T-helper 2 cell treated with Interferon-gamma antibody and Interleukin-4, amounts not matched to agents 5 μg/mL and 100 μg/mL, for 36 hours (primary cell): ENCODE results near the gene POMC.
"Not testable (repeated sequence)": the region's sequence is repeated elsewhere in the genome, so short reads cannot be mapped to it uniquely, and the experiment has no call there.

Experiments used
- DNase-seq: peaks from one replicate; pipeline ENCODE4 v3.0.0; 2021; ENCODE audit warnings: low spot score
- H3K27ac Mint-ChIP-seq: one replicate; pipeline ENCODE4 v1.8.0; 2021; ENCODE audit warnings: mild to moderate bottlenecking, mixed read lengths
- H3K27me3 Mint-ChIP-seq: one replicate; pipeline ENCODE4 v1.8.0; 2021; ENCODE audit warnings: low read depth, mixed read lengths
- H3K36me3 Mint-ChIP-seq: one replicate; pipeline ENCODE4 v1.8.0; 2021; ENCODE audit warnings: low read depth, mixed read lengths
- H3K4me1 Mint-ChIP-seq: one replicate; pipeline ENCODE4 v1.8.0; 2021; ENCODE audit warnings: low read depth, mixed read lengths
- H3K4me3 Mint-ChIP-seq: one replicate; pipeline ENCODE4 v1.8.0; 2022; ENCODE audit warnings: mild to moderate bottlenecking, moderate library complexity, mixed read lengths
- H3K9me3 Mint-ChIP-seq: one replicate; pipeline ENCODE4 v1.8.0; 2021; ENCODE audit warnings: mixed read lengths

POMC gene

DNA sequence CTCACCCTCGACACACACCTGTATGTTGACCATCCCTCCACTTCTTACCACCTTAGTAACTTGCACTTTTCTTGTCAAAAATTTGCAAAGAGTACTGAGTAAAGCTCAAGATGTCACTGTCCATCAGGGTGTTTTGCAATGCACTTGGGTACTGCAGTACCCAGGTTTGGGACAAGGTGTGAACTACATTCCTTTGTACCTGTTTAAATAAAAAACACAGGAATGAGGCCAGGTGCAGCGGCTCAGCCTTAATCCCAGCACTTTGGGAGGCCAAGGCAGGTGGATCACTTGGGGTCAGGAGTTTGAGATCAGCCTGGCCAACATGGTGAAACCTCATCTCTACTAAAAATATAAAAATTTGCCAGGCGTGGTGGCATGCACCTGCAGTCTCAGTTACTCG is 27.8 kb downstream of the POMC start:
- DNase-seq, H3K36me3 Mint-ChIP-seq, H3K4me1 Mint-ChIP-seq, H3K9me3 Mint-ChIP-seq, H3K4me3 Mint-ChIP-seq, H3K27me3 Mint-ChIP-seq, H3K27ac Mint-ChIP-seq: not testable (repeated sequence)

DNA sequence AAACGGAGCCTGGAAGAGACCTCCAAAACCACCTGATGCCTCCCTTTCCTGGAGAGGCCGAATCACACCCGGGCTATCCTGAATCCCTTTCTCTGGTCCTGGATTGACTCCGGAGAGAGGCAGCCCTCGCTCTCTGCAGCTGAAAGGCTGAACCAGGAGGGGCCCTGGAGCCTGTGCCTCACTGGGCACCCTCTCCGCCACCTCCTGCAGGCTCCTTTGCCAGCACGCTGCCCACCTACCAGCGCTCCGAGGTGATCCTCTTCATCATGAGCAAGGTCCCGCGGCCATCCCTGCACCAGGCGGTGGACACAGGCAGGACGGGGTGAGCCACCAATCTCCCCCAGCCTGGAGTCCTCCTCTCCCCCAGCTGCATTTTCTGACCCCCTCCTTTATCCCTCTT is 35.7 kb downstream of the POMC start:
- peaks cover 3% of the 10 kb centered on the region for H3K4me1 Mint-ChIP-seq
- no peaks in the 10 kb centered on the region for H3K36me3 Mint-ChIP-seq
- no peak overlapping the region for H3K4me3 Mint-ChIP-seq
- H3K27me3 Mint-ChIP-seq: peaks cover 60% of the 10 kb centered on the region
- no peak overlapping the region for H3K27ac Mint-ChIP-seq
- DNase-seq: no peak
- no peaks in the 10 kb centered on the region for H3K9me3 Mint-ChIP-seq

- H3K27ac Mint-ChIP-seq: no peak overlapping the region
- DNase-seq: no peak
- no peaks in the 10 kb centered on the region for H3K9me3 Mint-ChIP-seq
- H3K27me3 Mint-ChIP-seq: peaks cover 60% of the 10 kb centered on the region
- H3K4me1 Mint-ChIP-seq: peaks cover 3% of the 10 kb centered on the region
- H3K36me3 Mint-ChIP-seq: no peaks in the 10 kb centered on the region
- peak overlapping the region; percentile 22 for H3K4me3 Mint-ChIP-seq
Measured at GRCh38 chr2:25132299-25132635, 36.1 kb downstream of the POMC start.

DNA sequence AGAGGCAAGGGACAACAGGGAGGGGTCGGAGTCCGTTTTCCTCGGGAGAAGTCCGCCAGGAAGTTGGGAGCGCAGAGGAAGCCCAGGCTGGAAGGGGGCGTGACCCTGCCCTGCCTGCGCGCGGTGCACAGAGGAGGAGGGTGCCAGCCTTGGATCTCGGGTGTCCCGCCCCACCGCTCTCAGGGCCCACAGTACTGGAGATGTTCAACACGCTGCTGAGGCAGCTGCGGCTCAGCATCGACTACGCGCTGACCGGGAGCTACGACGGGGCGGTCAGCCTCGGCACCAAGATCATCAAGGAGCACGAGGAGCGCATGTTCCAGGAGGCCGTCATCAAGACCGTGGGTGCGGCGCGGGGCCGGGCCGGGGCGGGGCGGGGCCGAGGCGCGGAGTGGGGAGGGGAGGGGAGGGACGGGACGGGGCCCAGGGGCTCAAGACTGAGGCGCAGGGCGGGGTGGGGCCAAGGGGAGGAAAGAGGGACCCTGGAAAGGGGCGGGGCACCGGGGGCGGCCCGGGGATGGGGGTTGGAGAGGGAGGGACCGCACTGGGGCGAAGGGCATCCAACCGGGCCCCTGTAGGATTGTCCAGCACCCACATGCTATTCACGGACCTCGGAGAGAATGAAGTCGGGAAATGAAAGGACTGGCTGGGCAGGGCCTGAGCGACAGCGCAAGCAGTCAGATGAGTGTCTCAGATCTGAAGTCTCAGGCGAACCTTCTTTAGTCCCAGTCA is 36.6 kb downstream of the POMC start:
- H3K9me3 Mint-ChIP-seq: no peaks in the 10 kb centered on the region
- peaks cover 3% of the 10 kb centered on the region for H3K4me1 Mint-ChIP-seq
- peaks cover 60% of the 10 kb centered on the region for H3K27me3 Mint-ChIP-seq
- no peak overlapping the region for H3K27ac Mint-ChIP-seq
- H3K4me3 Mint-ChIP-seq: peak overlapping the region; percentile 70
- no peaks in the 10 kb centered on the region for H3K36me3 Mint-ChIP-seq
- no peak for DNase-seq

- Mint-ChIP-seq H3K9me3 (no peaks in the 10 kb centered on the region), H3K27me3 (peaks cover 58% of the 10 kb centered on the region), H3K27ac (no peak overlapping the region), H3K36me3 (no peaks in the 10 kb centered on the region), H3K4me1 (peaks cover 3% of the 10 kb centered on the region), H3K4me3 (peak overlapping the region; percentile 70)
- DNase-seq: no peak
Measured at GRCh38 chr2:25131253-25131566, 37.2 kb downstream of the POMC start.

DNA sequence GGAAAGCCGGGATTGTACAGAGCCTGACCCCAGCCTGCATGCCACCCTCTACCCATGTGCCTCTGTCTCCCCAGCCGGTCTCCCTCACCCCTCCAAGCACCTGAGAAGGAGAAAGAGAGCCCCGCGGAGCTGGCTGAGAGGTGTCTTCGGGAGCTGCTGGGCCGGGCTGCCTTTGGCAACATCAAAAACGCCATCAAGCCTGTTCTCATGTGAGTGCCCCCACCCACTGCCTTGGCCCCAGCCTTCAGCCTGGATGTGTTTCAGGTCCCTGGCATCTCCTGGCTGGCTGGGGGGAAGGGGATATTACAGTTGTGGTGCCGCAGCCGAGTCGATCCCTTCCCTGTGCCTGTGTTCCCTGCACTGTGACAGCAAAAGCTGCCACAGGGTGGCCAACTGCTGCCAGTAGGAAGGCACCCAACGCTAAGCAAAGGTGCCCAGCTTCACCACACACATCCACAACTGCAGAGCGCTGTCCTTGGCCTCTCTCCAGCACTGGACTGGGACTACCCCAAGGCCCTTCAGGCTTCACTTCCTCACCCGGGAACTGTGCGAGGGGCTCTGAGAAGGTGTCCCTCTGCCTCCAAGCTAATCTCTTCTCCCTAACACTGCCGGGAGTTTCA is 38.4 kb downstream of the POMC start:
- Mint-ChIP-seq H3K27ac (peak overlapping the region; percentile 24), H3K4me3 (no peak overlapping the region), H3K4me1 (peaks cover 3% of the 10 kb centered on the region), H3K36me3 (no peaks in the 10 kb centered on the region), H3K9me3 (no peaks in the 10 kb centered on the region), H3K27me3 (peaks cover 49% of the 10 kb centered on the region)
- DNase-seq: no peak

DNA sequence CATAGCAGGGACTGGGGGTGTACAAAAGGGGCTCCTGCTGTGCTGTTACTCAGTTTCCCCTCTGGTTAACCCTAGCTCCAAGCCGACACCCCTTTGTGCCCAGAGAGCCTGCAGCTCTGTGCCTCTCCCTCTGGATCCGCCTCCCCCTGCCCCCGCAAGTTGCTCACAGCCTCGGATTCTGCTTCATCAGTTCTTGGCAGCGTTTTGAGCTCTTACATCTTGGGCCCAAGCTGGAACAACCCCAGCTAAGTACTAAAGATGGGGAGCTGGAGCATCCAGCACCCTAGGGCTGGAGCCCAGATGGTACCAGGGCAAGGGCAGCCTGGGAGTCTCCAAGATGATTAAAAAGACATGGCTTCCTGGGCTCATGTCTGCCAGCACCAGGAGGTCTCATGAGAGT is 40.7 kb downstream of the POMC start:
- Mint-ChIP-seq H3K4me1 (peaks cover 5% of the 10 kb centered on the region), H3K9me3 (no peaks in the 10 kb centered on the region), H3K36me3 (no peaks in the 10 kb centered on the region), H3K4me3 (no peak overlapping the region), H3K27me3 (peaks cover 27% of the 10 kb centered on the region), H3K27ac (no peak overlapping the region)
- DNase-seq: no peak

- H3K9me3 Mint-ChIP-seq, H3K4me3 Mint-ChIP-seq, H3K36me3 Mint-ChIP-seq: not testable (repeated sequence)
Measured at GRCh38 chr2:25127071-25127470, 41.3 kb downstream of the POMC start.

DNA sequence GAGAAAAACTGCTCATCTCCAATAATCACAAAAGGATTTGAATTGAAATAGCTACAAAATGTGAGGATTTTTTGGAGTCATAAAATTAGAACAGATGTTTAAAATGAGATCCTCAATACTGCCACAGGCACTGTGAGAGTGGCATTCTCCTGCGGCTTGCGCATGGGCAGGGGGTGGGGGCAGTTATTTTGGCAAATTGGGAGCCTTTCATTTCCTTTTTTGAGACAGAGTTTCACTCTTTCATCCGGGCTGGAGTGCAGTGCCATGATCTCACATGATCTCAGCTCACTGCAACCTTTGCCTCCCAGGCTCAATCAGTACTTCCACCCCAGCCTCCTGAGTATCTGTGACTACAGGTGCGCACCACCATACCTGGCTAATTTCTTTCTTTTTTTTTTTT is 42.4 kb downstream of the POMC start:
- Mint-ChIP-seq H3K27me3 (peaks cover 13% of the 10 kb centered on the region), H3K4me3 (no peak overlapping the region), H3K9me3 (no peaks in the 10 kb centered on the region), H3K27ac (no peak overlapping the region), H3K36me3 (no peaks in the 10 kb centered on the region), H3K4me1 (peaks cover 4% of the 10 kb centered on the region)
- DNase-seq: no peak

More at GRCh38 chr2:25127071-25127470, 41.3 kb downstream of the POMC start:
- not testable (repeated sequence) for H3K4me1 Mint-ChIP-seq, DNase-seq, H3K27ac Mint-ChIP-seq
- H3K27me3 Mint-ChIP-seq: peaks cover 21% of the 10 kb centered on the region

- H3K36me3 Mint-ChIP-seq: no peaks in the 10 kb centered on the region
- H3K4me1 Mint-ChIP-seq: peaks cover 4% of the 10 kb centered on the region
- peaks cover 6% of the 10 kb centered on the region for H3K27me3 Mint-ChIP-seq
- no peak for DNase-seq
- no peaks in the 10 kb centered on the region for H3K9me3 Mint-ChIP-seq
- no peak overlapping the region for H3K27ac Mint-ChIP-seq
- no peak overlapping the region for H3K4me3 Mint-ChIP-seq
Measured at GRCh38 chr2:25125189-25125588, 43.2 kb downstream of the POMC start.

- no peak for DNase-seq
- Mint-ChIP-seq H3K36me3 (no peaks in the 10 kb centered on the region), H3K27ac (no peak overlapping the region), H3K4me1 (peaks cover 2% of the 10 kb centered on the region), H3K4me3 (no peak overlapping the region), H3K27me3 (peaks cover 2% of the 10 kb centered on the region), H3K9me3 (no peaks in the 10 kb centered on the region)
Measured at GRCh38 chr2:25123682-25124081, 44.7 kb downstream of the POMC start.

DNA sequence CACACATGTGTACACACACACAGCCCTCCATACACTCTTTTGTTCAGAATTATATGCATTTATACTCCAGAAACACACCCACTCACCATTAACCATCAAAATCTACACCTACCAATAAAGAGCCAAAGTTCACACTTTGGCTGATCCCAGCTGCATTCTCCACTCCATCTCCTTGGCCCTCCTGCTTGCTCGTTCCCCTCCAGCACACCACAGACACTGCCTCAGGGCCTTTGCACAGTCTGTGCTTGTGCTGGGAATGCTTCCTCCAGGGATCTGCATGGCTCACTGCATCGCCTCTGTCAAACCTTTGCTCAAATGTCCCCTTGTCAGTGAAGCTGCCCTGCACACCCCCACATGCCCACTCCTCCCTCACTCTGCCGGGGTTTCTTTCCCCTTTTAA is 46.0 kb downstream of the POMC start:
- peaks cover 2% of the 10 kb centered on the region for H3K4me1 Mint-ChIP-seq
- no peak for DNase-seq
- peaks cover 2% of the 10 kb centered on the region for H3K27me3 Mint-ChIP-seq
- no peak overlapping the region for H3K4me3 Mint-ChIP-seq
- H3K27ac Mint-ChIP-seq: no peak overlapping the region
- no peaks in the 10 kb centered on the region for H3K9me3 Mint-ChIP-seq
- H3K36me3 Mint-ChIP-seq: no peaks in the 10 kb centered on the region

DNA sequence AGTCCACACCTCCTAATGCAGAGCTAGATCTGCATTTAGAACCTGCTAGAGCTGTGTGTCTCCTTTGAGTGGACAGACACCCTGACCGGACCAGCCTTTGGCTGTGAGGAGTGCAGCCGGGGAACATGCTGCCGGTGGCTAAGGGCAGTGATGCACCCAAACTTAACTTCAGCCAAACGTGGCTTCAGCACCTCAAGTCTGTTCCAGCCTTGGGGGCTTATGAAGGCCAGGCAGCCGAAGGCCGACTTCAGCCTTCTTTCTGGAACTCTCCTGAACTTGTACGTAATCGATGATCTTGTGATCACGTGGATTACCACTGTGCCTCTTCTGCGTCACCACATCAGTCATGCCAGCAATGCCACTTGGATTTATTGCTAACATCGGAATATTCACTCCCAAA is 49.1 kb downstream of the POMC start:
- Mint-ChIP-seq H3K9me3 (no peaks in the 10 kb centered on the region), H3K27ac (no peak overlapping the region), H3K4me1 (peaks cover 2% of the 10 kb centered on the region), H3K27me3 (peaks cover 8% of the 10 kb centered on the region), H3K36me3 (no peaks in the 10 kb centered on the region), H3K4me3 (no peak overlapping the region)
- DNase-seq: no peak

DNA sequence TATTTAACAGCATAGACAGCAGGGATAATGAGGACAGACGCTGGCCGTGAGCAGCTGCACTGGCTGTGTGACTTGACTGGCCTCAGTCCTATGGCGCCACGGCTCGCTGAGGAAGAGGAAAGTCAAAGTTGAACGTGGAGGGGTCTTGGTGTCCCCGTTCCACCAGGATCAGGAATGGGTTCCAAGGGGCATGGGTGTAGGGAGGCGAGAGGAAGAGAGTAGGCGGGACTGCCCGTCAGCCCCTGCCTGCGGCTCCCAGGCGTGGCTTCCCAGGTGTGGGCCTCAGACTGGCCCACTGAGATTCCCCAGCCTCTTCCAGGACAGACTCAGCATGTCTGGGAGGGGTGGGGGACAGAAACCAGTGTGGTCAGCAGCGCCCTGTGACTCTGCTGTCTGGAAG is 51.4 kb downstream of the POMC start:
- H3K9me3 Mint-ChIP-seq: no peaks in the 10 kb centered on the region
- H3K4me1 Mint-ChIP-seq: no peaks in the 10 kb centered on the region
- no peak overlapping the region for H3K27ac Mint-ChIP-seq
- H3K27me3 Mint-ChIP-seq: peaks cover 8% of the 10 kb centered on the region
- H3K36me3 Mint-ChIP-seq: no peaks in the 10 kb centered on the region
- H3K4me3 Mint-ChIP-seq: no peak overlapping the region
- no peak for DNase-seq

GRCh38 chr2:25115902-25116301 is 52.5 kb downstream of the POMC start:
- H3K9me3 Mint-ChIP-seq: no peaks in the 10 kb centered on the region
- H3K36me3 Mint-ChIP-seq: no peaks in the 10 kb centered on the region
- H3K4me1 Mint-ChIP-seq: no peaks in the 10 kb centered on the region
- H3K4me3 Mint-ChIP-seq: no peak overlapping the region
- H3K27ac Mint-ChIP-seq: no peak overlapping the region
- H3K27me3 Mint-ChIP-seq: peaks cover 8% of the 10 kb centered on the region
- DNase-seq: no peak
